ENCODE measurements around the gene EFCAB5. TPM values are rescaled to one million over a fixed set of nuclear protein-coding genes. Genes with fewer than 3 reads are reported as not detected.
"Not testable (repeated sequence)": the region's sequence is repeated elsewhere in the genome, so short reads cannot be mapped to it uniquely, and the experiment has no call there.

Gene EFCAB5
- polyA plus RNA-seq, 10 donors, result 0.80 to 2.3 (median 1.4) TPM

- DNase-seq, result peak; percentile 54 to 80 (median 69)
Measured at GRCh38 chr17:30093463-30094147, 152.2 kb downstream of the EFCAB5 start.

GRCh38 chr17:30095507-30096244 lies 154.2 kb downstream of the EFCAB5 start:
- DNase-seq, result peak; percentile 40 to 54 (median 41)

GRCh38 chr17:30101686-30102390 lies 160.4 kb downstream of the EFCAB5 start:
- DNase-seq, result no peak

GRCh38 chr17:30103921-30104320 lies 162.5 kb downstream of the EFCAB5 start:
- no peak for DNase-seq

- DNase-seq, result peak; percentile 77 to 94 (median 87)
Measured at GRCh38 chr17:30104575-30105339, 163.3 kb downstream of the EFCAB5 start.

GRCh38 chr17:30112794-30113193 lies 171.4 kb downstream of the EFCAB5 start:
- no peak for DNase-seq

- DNase-seq, result no peak
Measured at GRCh38 chr17:30113213-30113612, 171.8 kb downstream of the EFCAB5 start.

GRCh38 chr17:30116345-30116660 lies 174.9 kb downstream of the EFCAB5 start:
- DNase-seq, result no peak

- DNase-seq, result peak; percentile 96 to 99 (median 98)
Measured at GRCh38 chr17:30116661-30117551, 175.5 kb downstream of the EFCAB5 start, which contains the start of gene NSRP1. Gene NSRP1 (plus strand): TSS chr17:30116816. CDS start chr17:30116844, 28 bp downstream.

- peak in 1 of 3 donors; percentile 30 for DNase-seq
Measured at GRCh38 chr17:30117675-30118081, 176.2 kb downstream of the EFCAB5 start.

GRCh38 chr17:30118635-30119034 lies 177.2 kb downstream of the EFCAB5 start:
- DNase-seq, result not testable (repeated sequence)

- DNase-seq, result no peak
Measured at GRCh38 chr17:30124273-30124796, 182.9 kb downstream of the EFCAB5 start.

- DNase-seq, result no peak
Measured at GRCh38 chr17:30130121-30130520, 188.7 kb downstream of the EFCAB5 start.

GRCh38 chr17:30132615-30133014 lies 191.2 kb downstream of the EFCAB5 start:
- DNase-seq, result no peak

GRCh38 chr17:30133197-30133596 lies 191.8 kb downstream of the EFCAB5 start:
- no peak for DNase-seq

GRCh38 chr17:30134551-30134950 lies 193.1 kb downstream of the EFCAB5 start:
- DNase-seq, result no peak

- DNase-seq, result no peak
Measured at GRCh38 chr17:30137158-30137557, 195.7 kb downstream of the EFCAB5 start.

GRCh38 chr17:30147860-30148259 lies 206.4 kb downstream of the EFCAB5 start:
- DNase-seq, result not testable (repeated sequence)

- DNase-seq, result no peak
Measured at GRCh38 chr17:30148376-30148775, 206.9 kb downstream of the EFCAB5 start.

- DNase-seq, result no peak
Measured at GRCh38 chr17:30151471-30151870, 210.0 kb downstream of the EFCAB5 start.

- DNase-seq, result no peak
Measured at GRCh38 chr17:30153463-30153862, 212.0 kb downstream of the EFCAB5 start.

Data from muscle of back (tissue), 11 donors.